NCI-H524 (cell line): ENCODE results near the gene CHORDC1.
A peak's percentile ranks its signal among the peaks of the same experiment; 100 is the strongest.
"Not testable (repeated sequence)": the region's sequence is repeated elsewhere in the genome, so short reads cannot be mapped to it uniquely, and the experiment has no call there.

Experiments used
- DNase-seq, 2 experiments: peaks; one replicate each; lab custom pipeline; 2025; lab: John Stamatoyannopoulos, UW

The CHORDC1 gene

GRCh38 chr11:90222459-90223247, at the start of gene CHORDC1:
TSS of gene CHORDC1 (minus strand) at chr11:90223049. CDS start at chr11:90222954, 95 bp downstream.
- DNase-seq = peak; percentile 74 to 80

- DNase-seq = no peak
Observed at GRCh38 chr11:90257158-90257525, 34.3 kb upstream of the CHORDC1 start.

GRCh38 chr11:90256404-90257157, 33.7 kb upstream of the CHORDC1 start:
- DNase-seq = no peak

GRCh38 chr11:90254065-90254464, 31.2 kb upstream of the CHORDC1 start:
- no peak for DNase-seq

- DNase-seq = no peak
Observed at GRCh38 chr11:90252053-90252452, 29.2 kb upstream of the CHORDC1 start.

- no peak for DNase-seq
Observed at GRCh38 chr11:90251599-90251998, 28.8 kb upstream of the CHORDC1 start.

GRCh38 chr11:90250970-90251369, 28.1 kb upstream of the CHORDC1 start:
- DNase-seq = no peak

- DNase-seq = no peak
Observed at GRCh38 chr11:90246468-90246867, 23.6 kb upstream of the CHORDC1 start.

GRCh38 chr11:90243534-90243933, 20.7 kb upstream of the CHORDC1 start:
- DNase-seq = no peak

- no peak for DNase-seq
Observed at GRCh38 chr11:90242894-90243416, 20.1 kb upstream of the CHORDC1 start.

GRCh38 chr11:90241414-90241813, 18.6 kb upstream of the CHORDC1 start:
- DNase-seq = no peak

GRCh38 chr11:90239967-90240636, 17.3 kb upstream of the CHORDC1 start:
- not testable (repeated sequence) for DNase-seq

- DNase-seq = no peak
Observed at GRCh38 chr11:90237004-90237403, 14.2 kb upstream of the CHORDC1 start.

GRCh38 chr11:90235526-90235925, 12.7 kb upstream of the CHORDC1 start:
- no peak for DNase-seq

GRCh38 chr11:90234977-90235376, 12.1 kb upstream of the CHORDC1 start:
- no peak for DNase-seq

- no peak for DNase-seq
Observed at GRCh38 chr11:90229791-90230190, 6.9 kb upstream of the CHORDC1 start.

GRCh38 chr11:90228056-90228455, 5.2 kb upstream of the CHORDC1 start:
- no peak for DNase-seq

GRCh38 chr11:90223248-90223585, 368 bp upstream of the CHORDC1 start:
- peak; percentile 57 to 78 for DNase-seq

GRCh38 chr11:90221803-90222458, 918 bp downstream of the CHORDC1 start:
- no peak for DNase-seq

- DNase-seq = no peak
Observed at GRCh38 chr11:90220391-90220790, 2.5 kb downstream of the CHORDC1 start.

GRCh38 chr11:90219438-90219837, 3.4 kb downstream of the CHORDC1 start:
- DNase-seq = no peak

GRCh38 chr11:90218606-90219005, 4.2 kb downstream of the CHORDC1 start:
- no peak for DNase-seq
